ENCODE results near the gene SMIM15. TPM values are rescaled to one million over a fixed set of nuclear protein-coding genes. Genes with fewer than 3 reads are reported as not detected.

The SMIM15 gene
- 60.4 and 76.6 TPM in 2 replicates for total RNA-seq (ENCODE audit: low replicate concordance)
- long read RNA-seq, transcript SMIM15-202 (4 exons, 584 nt), result minor isoform, 10 of 382 reads
- long read RNA-seq, transcript SMIM15-201 (3 exons, 2,889 nt), result major isoform, 337 of 382 reads
- long read RNA-seq, partial matches to known transcripts, result 7 of 382 reads
- long read RNA-seq, other reads (novel, unspliced or antisense), result 28 of 382 reads

GRCh38 chr5:61162010-61162831, at the start of gene SMIM15:
Gene SMIM15, minus strand, starts transcription at chr5:61162468. Its CDS starts 2,297 bp downstream, at chr5:61160171.
- DNase-seq (ENCODE audit: extremely low spot score, unreplicated experiment), result peak; percentile 90
- peak within 1 kb of the TSS; percentile 97 for H3K27ac Mint-ChIP-seq
- H3K4me3 Mint-ChIP-seq, result peak within 1 kb of the TSS; percentile 98
- no peaks in the 10 kb centered on the region for H3K27me3 Mint-ChIP-seq
- TF ChIP-seq CTCF (conservative IDR thresholded peaks at IDR 0.05), result peak; percentile 44
- peaks cover 35% of the 10 kb centered on the region for H3K36me3 Mint-ChIP-seq
- peaks cover 27% of the 10 kb centered on the region for H3K4me1 Mint-ChIP-seq (ENCODE audit: unreplicated experiment)
- no peaks in the 10 kb centered on the region for H3K9me3 Mint-ChIP-seq

GRCh38 chr5:61207884-61208283, 45.6 kb upstream of the SMIM15 start:
- Mint-ChIP-seq H3K27me3 (no peaks in the 10 kb centered on the region), H3K4me1 (ENCODE audit: unreplicated experiment) (no peaks in the 10 kb centered on the region), H3K9me3 (peaks cover 15% of the 10 kb centered on the region), H3K4me3 (no peak overlapping the region), H3K36me3 (no peaks in the 10 kb centered on the region), H3K27ac (no peak overlapping the region)
- DNase-seq (ENCODE audit: extremely low spot score, unreplicated experiment), result no peak
- TF ChIP-seq CTCF (conservative IDR thresholded peaks at IDR 0.05), result no peak

GRCh38 chr5:61205013-61205412, 42.7 kb upstream of the SMIM15 start:
- Mint-ChIP-seq H3K27ac (no peak overlapping the region), H3K36me3 (no peaks in the 10 kb centered on the region), H3K4me3 (no peak overlapping the region), H3K27me3 (no peaks in the 10 kb centered on the region), H3K9me3 (peaks cover 15% of the 10 kb centered on the region), H3K4me1 (ENCODE audit: unreplicated experiment) (no peaks in the 10 kb centered on the region)
- no peak for TF ChIP-seq CTCF (conservative IDR thresholded peaks at IDR 0.05)
- DNase-seq (ENCODE audit: extremely low spot score, unreplicated experiment), result no peak

GRCh38 chr5:61202213-61202612, 39.9 kb upstream of the SMIM15 start:
- peaks cover 4% of the 10 kb centered on the region for H3K27me3 Mint-ChIP-seq
- no peak for TF ChIP-seq CTCF (conservative IDR thresholded peaks at IDR 0.05)
- DNase-seq (ENCODE audit: extremely low spot score, unreplicated experiment), result no peak
- no peak overlapping the region for H3K27ac Mint-ChIP-seq
- no peaks in the 10 kb centered on the region for H3K36me3 Mint-ChIP-seq
- peaks cover 9% of the 10 kb centered on the region for H3K9me3 Mint-ChIP-seq
- H3K4me1 Mint-ChIP-seq (ENCODE audit: unreplicated experiment), result no peaks in the 10 kb centered on the region
- H3K4me3 Mint-ChIP-seq, result no peak overlapping the region

GRCh38 chr5:61200582-61201155, 38.4 kb upstream of the SMIM15 start:
- H3K4me3 Mint-ChIP-seq, result no peak overlapping the region
- no peak for DNase-seq (ENCODE audit: extremely low spot score, unreplicated experiment)
- no peaks in the 10 kb centered on the region for H3K4me1 Mint-ChIP-seq (ENCODE audit: unreplicated experiment)
- TF ChIP-seq CTCF (conservative IDR thresholded peaks at IDR 0.05), result no peak
- H3K27me3 Mint-ChIP-seq, result peaks cover 4% of the 10 kb centered on the region
- H3K36me3 Mint-ChIP-seq, result no peaks in the 10 kb centered on the region
- H3K9me3 Mint-ChIP-seq, result peaks cover 5% of the 10 kb centered on the region
- no peak overlapping the region for H3K27ac Mint-ChIP-seq

All from type B pancreatic cell (in vitro differentiated cells).